GM12874 (cell line): ENCODE results near the gene SOBP.

Experiments
- TF ChIP-seq, protein P1 (sequence below): IDR thresholded peaks from 2 replicates; pipeline ENCODE4 v1.5.1; 2011; ENCODE audit warnings: low read depth, mild to moderate bottlenecking, control low read depth, low read length, moderate library complexity; ENCODE audit not compliant: insufficient read depth

The SOBP gene

DNA sequence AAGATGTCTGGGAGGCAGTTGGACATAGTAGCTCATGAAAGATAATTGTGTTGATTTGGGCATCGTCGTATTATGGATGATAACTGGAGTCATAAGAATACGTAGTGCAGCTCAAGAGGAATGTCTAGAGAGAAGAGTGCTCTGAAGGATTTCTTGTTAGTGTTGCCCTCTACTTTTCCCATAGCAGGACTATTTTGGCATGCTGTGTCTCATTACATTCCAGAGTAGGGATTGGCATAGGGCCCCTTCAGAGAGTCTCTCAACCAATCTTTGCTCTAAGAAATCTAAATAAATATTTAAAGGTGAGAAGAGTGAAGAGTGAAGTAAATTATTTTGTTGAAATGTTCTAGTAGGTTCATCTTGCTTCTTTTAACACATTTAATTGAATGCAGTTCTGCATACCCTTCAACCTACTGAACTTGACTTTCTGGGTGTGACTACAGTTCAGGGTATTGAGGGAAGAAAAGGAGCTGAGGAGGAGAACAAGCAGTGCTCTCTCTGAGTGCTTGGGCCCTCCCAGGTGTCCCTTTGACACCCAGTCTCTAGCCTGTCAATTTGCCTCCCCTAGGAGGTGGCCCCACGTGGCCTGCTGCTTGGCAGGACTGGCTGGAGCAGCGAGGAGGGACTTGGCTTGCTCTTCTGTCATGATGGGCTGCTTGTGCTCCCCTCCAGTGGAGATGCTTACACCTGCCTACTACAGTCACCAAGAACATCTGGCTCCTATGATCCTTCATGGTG is 33.3 kb downstream of the SOBP start:
- TF ChIP-seq, protein P1, sequence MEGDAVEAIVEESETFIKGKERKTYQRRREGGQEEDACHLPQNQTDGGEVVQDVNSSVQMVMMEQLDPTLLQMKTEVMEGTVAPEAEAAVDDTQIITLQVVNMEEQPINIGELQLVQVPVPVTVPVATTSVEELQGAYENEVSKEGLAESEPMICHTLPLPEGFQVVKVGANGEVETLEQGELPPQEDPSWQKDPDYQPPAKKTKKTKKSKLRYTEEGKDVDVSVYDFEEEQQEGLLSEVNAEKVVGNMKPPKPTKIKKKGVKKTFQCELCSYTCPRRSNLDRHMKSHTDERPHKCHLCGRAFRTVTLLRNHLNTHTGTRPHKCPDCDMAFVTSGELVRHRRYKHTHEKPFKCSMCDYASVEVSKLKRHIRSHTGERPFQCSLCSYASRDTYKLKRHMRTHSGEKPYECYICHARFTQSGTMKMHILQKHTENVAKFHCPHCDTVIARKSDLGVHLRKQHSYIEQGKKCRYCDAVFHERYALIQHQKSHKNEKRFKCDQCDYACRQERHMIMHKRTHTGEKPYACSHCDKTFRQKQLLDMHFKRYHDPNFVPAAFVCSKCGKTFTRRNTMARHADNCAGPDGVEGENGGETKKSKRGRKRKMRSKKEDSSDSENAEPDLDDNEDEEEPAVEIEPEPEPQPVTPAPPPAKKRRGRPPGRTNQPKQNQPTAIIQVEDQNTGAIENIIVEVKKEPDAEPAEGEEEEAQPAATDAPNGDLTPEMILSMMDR = no peak

DNA sequence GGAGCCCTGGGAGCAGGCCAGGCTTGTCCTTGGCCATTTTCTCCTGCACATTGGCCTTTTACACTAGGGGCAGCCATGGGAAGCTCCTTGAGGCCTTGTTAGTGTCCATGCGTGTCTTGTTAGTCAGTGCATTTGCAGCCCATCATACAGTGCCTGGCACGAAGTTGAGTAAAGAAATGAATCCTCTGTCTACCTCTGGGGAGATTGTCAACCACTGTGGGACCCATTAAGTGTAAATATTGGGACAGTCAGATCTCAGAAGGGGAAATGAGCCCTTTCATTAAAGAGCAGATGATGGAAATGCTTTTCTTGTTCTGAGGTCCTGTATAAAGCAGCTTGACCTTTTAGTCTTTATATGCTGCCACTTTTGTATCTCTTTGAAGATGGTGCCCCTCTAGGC is 33.9 kb downstream of the SOBP start:
- TF ChIP-seq, protein P1 = no peak

DNA sequence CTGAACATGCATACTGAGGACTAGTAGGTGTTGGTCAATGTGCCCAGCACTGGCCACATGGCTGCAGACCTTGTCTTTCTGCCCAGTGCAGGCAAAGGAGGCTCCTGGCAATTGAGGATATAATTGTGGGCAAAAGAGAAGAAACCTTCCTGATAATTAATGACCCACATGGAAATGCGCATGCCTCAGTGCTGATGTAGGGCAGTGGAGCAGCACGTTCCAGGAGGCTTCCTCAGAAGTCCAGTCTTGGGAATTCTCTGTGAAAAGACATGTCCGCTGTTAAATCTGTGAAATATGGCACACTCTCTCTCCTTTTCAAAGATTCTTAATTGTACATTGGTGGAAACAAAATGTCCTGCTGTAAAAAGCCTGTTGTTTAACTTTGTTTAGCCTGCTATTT is 34.7 kb downstream of the SOBP start:
- TF ChIP-seq, protein P1 = no peak

DNA sequence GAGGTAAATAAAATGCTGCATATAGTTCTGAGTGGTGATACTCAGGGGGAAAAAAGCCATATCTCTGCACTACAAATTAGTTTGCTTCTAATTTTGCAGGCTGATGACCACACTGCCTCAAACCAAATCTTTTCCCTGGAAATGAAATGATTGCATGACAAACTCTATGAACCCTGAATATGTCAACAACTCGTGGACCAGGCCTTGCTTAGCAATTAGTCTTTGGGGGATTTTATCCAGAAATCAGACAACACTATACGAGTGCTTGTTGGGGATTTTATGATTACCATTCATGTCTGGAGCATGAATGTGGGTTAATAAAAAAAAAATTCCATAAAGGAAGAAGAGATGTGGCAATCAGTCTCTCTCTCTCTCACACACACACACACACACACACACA is 42.0 kb downstream of the SOBP start:
- TF ChIP-seq, protein P1 = no peak

DNA sequence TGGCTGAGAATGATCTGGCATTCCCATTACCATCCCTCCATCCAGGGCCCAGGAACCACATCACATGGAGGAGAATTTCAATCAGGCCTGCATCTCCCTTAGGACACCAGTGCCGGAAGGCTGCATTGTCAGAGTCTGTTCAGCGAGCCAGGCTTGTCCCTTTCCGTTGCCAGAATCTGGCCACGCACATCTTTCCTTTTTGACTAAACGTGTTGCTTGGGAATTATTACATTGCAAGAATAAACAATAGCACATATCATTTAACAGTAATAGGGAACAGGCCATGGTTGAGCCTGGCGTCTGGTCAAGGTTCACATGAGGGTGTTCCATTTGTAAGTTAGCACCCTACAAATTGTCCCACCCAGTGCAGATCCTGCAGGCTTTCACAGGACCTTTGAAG is 42.8 kb downstream of the SOBP start:
- TF ChIP-seq, protein P1 = no peak

DNA sequence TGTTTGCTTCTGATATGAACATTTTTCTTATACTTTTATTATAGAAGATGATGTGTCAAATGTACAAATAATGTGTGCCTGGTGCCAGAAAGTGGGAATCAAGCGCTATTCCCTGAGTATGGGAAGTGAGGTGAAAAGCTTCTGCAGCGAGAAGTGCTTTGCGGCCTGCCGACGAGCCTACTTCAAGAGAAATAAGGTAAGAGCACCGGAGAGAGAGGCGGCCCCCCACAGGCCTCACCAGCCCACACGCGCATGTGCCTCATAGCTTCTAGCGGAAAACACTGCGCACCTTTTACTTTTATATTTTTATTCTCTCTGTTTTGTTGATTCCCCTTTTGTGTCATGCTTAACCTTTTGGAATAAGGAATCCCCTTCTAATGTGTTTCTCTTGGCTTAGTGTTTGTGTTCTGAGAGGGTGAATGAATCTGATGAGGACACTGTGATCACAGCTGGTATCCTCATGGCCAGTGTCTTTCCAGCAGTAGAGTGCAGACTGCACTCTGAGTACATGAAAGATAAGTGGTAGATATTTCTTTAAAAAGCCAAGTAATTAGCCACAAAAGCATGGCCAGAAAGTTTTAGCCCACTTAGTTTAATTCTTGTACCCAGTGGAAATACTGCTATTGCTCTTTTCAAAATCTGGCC is 43.6 kb downstream of the SOBP start:
- TF ChIP-seq, protein P1 = no peak

DNA sequence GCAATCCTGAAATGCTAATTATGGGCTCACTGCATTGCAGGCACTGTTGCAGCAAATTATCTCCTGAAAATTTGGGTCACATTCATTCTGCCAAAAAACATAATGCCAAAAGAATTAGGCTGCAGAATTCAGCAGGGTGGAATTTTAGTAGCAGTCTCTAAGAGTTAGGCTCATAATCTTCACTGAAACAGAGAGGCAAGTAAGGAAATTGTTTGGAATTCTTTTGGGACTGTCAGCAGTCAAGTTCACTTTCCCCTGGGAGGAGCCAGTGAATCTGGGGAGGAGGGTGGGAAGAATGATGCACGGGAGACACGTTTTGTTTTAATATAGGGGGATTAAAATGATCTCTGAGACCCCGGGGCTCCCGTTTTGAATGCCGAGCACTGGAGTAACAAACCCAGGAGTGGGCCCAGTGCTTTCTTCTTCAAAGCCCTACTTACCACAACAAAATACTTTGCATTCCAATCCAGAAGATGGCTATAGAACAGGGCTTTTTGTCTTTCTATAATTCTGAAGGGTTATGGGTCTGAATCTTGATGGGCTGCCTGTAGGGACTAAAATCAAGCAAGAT is 44.7 kb downstream of the SOBP start:
- TF ChIP-seq, protein P1 = no peak
